Caki2 (cell line): ENCODE data around the gene TEDC1. TPM values are rescaled to one million over a fixed set of nuclear protein-coding genes. Genes with fewer than 3 reads are reported as not detected.
A peak's percentile ranks its signal among the peaks of the same experiment; 100 is the strongest.

Experiments used
- DNase-seq: peaks from one replicate; pipeline ENCODE4 v3.0.0-alpha.2; 2015; ENCODE audit warnings: low read depth
- in situ Hi-C: cut with HindIII; loops from 2 replicates; pipeline ENCODE4 v1.10.0; 2016; ENCODE audit warnings: low sequenced_read_pairs, low pct_unique_long_range_greater_than_20kb, mixed read lengths
- total RNA-seq: library from RNA; depleted of rRNA; stranded (reverse); fragments of >200 nt; shearing (Covaris generic); gene quantifications from 2 replicates; pipeline ENCODE4 v1.2.3, GENCODE V29; 2014; ENCODE audit warnings: low replicate concordance

Gene TEDC1
- total RNA-seq, 1 experiment from 2014 or later: 54.2 TPM

GRCh38 chr14:105501504-105502291 lies 10.7 kb downstream of the TEDC1 start:
- in situ Hi-C loops: no loop called here
- no peak for DNase-seq

GRCh38 chr14:105502446-105503295 lies 11.6 kb downstream of the TEDC1 start:
- in situ Hi-C loops: no loop called here

GRCh38 chr14:105503296-105503640 lies 12.2 kb downstream of the TEDC1 start:
- DNase-seq: no peak
- in situ Hi-C loops: no loop called here

More at GRCh38 chr14:105502446-105503295, 11.6 kb downstream of the TEDC1 start:
- no peak for DNase-seq

GRCh38 chr14:105503935-105504692 lies 13.1 kb downstream of the TEDC1 start:
- DNase-seq: no peak
- in situ Hi-C loops: no loop called here

- in situ Hi-C loops: no loop called here
- no peak for DNase-seq
Measured at GRCh38 chr14:105505101-105505500, 14.1 kb downstream of the TEDC1 start.

GRCh38 chr14:105507247-105507646 lies 16.2 kb downstream of the TEDC1 start:
- in situ Hi-C loops: no loop called here
- DNase-seq: no peak

GRCh38 chr14:105508069-105508468 lies 17.0 kb downstream of the TEDC1 start:
- DNase-seq: no peak
- in situ Hi-C loops: no loop called here

GRCh38 chr14:105508601-105509000 lies 17.6 kb downstream of the TEDC1 start:
- in situ Hi-C loops: no loop called here

GRCh38 chr14:105517096-105517495 lies 26.1 kb downstream of the TEDC1 start:
- in situ Hi-C loops: no loop called here
- no peak for DNase-seq

More at GRCh38 chr14:105508601-105509000, 17.6 kb downstream of the TEDC1 start:
- no peak for DNase-seq

GRCh38 chr14:105519946-105520698 lies 29.1 kb downstream of the TEDC1 start:
- in situ Hi-C loops: no loop called here
- DNase-seq: no peak

GRCh38 chr14:105525326-105525725 lies 34.3 kb downstream of the TEDC1 start:
- in situ Hi-C loops: no loop called here
- DNase-seq: no peak

- DNase-seq: peak; percentile 17
- in situ Hi-C loops: no loop called here
Measured at GRCh38 chr14:105525861-105526775, 35.1 kb downstream of the TEDC1 start, which contains the start of gene TMEM121. Gene TMEM121, plus strand, starts transcription at chr14:105526583. Its CDS starts 2,252 bp downstream, at chr14:105528835.

GRCh38 chr14:105526776-105527380 lies 35.8 kb downstream of the TEDC1 start:
- no peak for DNase-seq
- in situ Hi-C loops: no loop called here

GRCh38 chr14:105527381-105527825 lies 36.4 kb downstream of the TEDC1 start:
- in situ Hi-C loops: no loop called here

GRCh38 chr14:105527826-105528585 lies 37.0 kb downstream of the TEDC1 start:
- in situ Hi-C loops: no loop called here
- DNase-seq: peak; percentile 58

More at GRCh38 chr14:105527381-105527825, 36.4 kb downstream of the TEDC1 start:
- DNase-seq: no peak
